Measurements from ENCODE around the gene AFAP1L2. TPM values are rescaled to one million over a fixed set of nuclear protein-coding genes. Genes with fewer than 3 reads are reported as not detected.

The AFAP1L2 gene
- 0.17 and 0.29 TPM in 2 replicates for total RNA-seq

DNA sequence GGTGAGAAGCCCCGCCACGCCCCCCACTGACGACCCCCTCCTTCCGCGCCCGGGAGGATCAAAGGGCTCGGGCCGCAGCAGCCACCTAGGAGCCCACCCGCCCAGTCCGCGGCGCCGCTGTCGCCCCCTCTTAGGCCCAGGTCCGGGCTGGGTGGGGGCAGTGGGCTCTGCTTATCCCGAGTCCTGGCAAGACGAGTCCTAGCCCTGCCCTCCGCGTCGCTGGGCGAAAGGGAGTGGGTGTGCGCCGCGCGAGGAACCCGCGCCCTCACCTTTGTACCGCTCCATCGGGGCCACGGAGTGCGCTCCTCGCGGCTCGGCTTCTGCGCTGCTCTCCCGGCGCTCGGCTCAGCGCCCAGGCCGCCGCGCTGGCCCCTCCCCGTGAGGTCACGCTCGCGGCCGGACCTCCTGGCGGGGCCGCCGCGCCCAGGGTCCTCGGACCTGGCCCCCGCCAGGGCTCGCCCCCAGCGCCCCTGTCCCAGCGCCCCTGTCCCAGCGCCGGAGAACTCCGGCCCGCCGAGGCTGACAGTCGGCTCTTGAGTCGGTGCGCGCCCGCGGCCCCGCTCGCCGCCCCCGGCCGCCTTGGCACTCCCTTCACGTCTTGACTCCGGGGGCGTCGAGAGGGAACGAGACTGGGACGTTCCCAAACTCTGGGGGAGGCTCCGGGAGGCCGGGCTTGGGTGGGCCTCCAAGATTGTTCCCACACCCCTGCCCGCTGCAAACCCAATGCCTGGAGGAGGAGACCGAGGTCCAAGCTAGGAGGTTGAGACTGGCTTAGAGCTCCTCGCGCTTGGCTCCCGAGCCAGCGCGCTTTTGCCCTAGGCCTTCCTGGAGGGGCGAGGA lies at the start of gene AFAP1L2:
Gene AFAP1L2, minus strand, starts transcription at position 332 of the 840 bp plus-strand sequence. Its CDS starts 47 bp downstream, at position 285.

Other genes starting within 250 kb of the AFAP1L2 start
- gene CCDC186, start 230.3 kb downstream of the AFAP1L2 start, total RNA-seq, result 11.6 and 22.0 TPM in 2 replicates
- gene TDRD1, start 225.1 kb downstream of the AFAP1L2 start, total RNA-seq, result 0.29 and 0.50 TPM in 2 replicates
- 0.58 and 0.83 TPM in 2 replicates for gene VWA2, start 165.2 kb downstream of the AFAP1L2 start, total RNA-seq